ENCODE measurements around the gene UBXN10.

Gene UBXN10

DNA sequence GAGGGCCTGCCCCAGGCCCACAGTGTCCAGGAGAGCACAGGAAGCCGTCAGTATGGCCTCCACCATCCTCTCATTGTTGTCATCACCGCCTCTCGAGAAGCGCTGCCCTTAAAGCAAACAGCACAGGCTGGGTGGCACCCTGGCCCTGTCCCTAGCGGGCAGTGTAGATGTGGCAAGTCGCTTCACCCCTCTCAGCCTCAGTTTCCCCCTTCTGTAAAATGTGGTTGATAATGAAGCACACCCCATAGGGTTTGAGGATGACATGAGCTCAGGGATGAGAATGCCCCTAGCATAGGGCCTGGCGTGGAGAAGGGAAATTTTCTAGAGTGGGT, 33.3 kb upstream of the UBXN10 start:
- no peak for FAIRE-seq

DNA sequence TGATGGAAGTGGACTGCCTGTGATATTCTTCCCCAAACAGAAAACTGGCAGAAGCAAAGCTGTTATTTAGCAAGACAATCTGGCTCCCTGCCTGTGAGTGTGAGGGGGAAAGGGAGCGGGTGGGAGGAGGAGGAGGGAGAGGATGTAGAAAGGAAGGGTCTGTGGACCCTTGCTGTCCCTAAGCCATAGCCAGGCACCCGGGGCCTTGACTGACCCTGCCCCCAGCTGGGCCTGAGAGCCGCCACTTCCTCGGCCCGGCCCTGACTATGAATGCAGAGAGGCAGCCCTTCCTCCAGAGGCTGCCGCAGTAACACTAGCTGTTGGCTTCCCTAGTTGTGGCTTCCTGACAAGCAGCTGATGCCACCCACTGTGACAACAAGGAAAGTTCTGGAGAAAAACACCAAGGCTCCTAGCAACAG, 32.9 kb upstream of the UBXN10 start:
- no peak for FAIRE-seq

DNA sequence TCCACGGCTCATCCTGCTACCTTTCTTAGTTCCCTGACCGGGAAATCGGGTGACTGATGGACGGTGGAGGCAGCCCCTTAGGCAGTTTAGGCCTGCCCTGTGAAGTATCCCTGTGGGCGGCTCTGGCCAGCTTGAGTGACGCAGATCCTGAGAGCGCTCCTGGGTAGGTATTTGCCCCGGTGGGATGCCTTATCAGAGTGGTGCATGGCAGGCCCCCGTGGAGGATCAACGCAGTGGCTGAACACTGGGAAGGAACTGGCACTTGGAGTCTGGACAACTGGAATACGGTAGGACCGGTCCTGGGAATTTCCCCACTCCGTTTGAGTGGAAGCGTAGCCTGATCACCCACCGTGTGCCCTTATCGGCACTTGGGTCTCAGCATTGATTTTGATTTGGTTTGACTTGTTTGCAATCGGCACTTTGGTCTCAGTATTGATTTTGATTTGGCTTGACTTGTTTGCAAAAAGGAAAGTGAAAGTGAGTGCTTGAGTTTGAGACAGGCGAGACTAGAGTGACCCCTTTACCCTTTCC, 31.5 kb upstream of the UBXN10 start:
- no peak for FAIRE-seq

DNA sequence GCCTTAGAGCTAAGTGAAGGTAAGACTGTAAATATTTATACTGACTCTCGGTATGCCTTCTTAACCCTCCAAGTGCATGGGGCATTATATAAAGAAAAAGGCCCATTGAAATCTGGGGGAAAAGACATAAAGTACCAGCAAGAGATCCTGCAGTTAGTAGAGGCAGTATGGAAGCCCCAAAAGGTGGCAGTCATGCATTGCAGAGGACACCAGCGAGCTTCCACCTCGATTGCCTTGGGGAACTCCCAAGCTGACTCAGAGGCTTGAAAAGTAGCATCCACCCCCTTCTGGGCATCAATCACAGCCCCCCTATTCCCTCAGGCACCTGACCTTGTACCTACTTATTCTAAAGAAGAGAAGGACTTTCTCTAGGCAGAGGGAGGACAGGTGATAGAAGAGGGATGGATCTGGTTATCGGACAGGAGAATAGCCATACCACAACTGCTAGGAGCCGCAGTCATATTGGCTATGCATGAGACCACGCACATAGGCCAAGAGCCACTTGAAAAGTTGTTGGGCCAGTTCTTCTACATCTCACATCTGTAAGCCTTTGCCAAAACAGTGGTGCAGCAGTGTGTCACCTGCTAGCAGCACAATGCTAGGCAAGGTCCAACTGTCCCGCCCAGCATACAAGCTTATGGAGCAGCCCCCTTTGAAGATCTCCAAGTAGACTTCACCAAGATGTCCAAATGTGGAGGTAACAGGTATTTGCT, 27.4 kb upstream of the UBXN10 start:
- no peak for FAIRE-seq

DNA sequence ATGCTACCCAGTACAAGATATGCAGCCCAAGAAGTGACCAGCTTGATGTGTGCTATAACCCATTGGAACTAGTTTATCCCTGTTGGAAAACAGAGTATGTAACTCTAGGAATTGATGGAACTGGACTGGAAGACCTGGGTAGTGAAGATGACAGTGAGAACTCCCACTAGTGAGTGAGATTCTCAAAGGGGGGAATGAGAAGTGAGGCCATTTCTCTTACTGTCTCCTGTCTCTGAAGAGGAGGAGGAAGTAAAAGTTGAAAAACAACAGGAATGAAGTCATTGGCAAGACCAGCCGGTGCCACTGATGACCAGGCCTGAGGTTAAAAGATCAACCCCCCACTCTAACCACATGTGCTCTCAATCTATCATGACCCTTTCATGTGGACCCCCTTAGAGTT, 25.9 kb upstream of the UBXN10 start:
- FAIRE-seq: no peak

DNA sequence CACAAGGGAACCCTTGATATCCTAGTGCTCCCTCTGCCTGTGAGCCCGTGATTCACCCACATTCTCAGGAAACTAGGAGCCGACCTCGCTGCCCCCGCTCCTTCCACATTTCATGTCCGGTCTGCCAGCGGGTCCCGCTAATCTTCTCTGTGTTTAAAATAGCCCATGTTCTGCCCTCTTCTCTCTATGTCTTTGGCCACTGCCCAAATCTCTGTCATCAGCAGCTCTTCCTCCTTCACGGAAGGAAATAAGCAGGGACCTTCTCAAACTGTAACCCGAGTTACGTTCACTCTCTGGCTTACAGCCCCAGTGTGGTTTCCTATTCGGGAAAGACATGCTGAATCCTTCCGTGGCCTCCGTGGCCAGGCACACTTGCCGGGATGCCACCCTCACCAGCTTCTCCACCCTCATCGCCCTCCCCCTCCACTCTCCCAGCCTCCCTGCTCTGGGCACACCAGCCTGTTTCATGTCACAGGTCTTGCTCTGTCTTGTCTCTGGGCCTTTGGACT, 21.1 kb upstream of the UBXN10 start:
- FAIRE-seq: no peak

DNA sequence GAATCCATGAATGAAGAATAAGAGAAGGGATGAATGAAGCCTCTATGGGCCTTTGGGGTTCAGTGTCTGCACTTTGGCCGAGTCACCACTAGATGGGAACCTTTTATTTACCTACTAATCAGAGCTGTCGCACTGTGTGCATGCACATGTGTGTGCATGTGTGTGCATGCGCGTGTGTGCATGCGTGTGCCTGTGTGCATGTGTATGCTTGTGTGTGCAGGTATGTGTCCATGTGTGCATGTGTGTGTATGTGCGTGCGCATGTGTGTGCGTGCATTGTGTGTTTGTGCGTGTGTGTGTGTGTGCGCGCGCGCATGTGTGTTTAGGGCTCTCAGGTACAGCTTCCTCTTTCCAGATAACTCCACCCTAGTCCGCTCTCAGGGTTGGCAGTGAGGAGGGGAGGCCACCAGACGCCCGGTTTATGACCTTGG, 20.4 kb upstream of the UBXN10 start:
- FAIRE-seq: no peak

DNA sequence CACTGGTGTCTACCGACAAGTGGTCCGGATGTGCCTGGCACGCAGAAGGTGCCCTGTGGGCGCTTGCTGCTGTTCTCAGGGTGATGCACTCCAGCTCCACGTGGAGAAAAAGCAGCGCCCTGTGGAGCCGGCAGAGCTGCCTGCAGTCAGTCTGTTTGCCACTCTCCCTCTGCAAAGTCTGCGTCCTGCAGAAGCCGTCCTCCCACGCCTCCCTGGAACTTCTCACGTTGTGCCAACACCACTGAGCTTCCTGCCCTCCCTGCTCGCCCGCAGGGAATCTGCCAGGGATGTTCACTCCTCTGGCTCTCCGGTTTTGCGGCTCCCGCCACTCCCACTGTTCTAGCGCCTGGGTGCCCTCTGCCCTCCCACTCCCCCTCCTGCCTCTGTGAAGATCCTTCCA, 19.8 kb upstream of the UBXN10 start:
- FAIRE-seq: no peak

DNA sequence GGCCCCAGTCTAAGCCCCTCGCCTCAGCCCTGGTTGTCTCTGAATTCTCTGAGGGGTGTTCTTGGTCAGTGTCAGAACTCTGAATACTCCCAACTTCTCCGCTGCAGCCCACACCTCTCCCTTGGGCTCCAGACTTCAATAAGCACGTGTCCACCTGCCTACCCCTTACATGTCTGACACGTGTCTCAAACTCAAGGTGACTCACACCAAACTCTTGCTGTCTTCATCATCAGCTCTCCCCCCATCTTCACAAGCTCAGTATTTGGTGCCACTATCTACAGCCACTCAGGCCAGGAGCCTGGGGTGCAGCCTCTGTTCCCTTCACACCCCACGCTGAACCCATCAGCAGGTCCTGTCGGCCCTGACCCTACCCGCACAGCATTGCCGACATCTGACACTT, 18.8 kb upstream of the UBXN10 start:
- no peak for FAIRE-seq

DNA sequence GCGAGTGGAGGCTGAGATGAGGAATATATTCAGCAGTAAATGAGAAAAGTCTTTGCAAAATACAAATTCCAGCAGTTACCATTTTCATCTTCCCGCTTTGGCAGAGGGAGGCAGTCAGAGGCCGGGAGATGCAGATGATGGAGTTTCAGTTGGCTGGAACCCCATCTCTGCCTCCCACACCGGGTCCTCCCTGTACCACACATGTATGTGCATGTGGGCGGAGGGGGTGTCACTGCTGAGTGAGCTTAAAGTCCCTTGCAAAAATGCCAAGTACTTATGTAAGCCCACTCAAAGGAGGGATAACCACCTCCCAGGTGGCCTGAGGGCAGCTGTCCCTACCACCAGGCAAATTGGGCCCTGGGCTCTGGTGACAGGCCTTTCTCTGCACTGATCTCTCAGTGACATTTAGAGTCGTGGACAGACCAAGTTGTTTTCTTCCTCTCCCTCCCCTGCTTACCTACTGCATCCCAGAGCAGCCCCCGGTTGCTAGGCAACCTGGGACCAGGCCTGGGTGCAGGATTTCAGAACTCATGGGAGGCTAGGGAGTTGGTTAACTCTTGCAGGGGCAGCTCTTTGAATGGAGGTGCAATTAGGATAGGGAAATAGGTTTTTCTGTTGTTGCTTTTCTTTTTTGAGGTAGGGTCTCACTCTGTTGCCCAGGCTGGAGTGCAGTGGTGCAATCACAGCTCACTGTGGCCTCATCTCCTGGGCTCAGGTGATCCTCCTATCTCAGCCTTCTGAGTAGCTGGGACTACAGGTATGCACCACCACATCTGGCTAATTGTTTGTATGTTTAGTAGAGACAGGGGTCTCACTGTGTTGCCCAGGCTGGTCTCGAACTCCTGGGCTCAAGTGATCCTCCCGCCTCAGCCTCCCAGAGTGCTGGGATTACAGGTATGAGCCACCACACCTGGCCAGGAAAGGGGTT, 17.1 kb upstream of the UBXN10 start:
- no peak for FAIRE-seq

DNA sequence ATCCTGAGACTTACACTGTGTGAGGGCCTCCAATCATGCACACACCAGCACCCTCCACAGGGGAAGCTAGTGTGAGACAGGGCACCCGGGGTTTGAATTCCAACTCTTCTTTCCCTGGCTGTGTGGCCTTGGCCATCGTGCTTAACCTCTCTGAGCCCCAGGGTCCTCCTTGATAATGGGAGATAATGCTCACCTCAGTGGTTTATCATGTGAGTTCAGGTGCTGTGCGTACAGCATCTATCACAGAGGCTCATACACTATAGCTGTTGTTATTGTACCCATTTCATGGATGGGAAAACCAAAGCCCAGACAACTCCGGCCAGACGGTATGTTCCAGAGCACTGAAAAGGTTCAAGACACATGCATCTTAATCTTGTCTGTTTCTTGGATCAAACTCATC, 16.0 kb upstream of the UBXN10 start:
- FAIRE-seq: no peak

DNA sequence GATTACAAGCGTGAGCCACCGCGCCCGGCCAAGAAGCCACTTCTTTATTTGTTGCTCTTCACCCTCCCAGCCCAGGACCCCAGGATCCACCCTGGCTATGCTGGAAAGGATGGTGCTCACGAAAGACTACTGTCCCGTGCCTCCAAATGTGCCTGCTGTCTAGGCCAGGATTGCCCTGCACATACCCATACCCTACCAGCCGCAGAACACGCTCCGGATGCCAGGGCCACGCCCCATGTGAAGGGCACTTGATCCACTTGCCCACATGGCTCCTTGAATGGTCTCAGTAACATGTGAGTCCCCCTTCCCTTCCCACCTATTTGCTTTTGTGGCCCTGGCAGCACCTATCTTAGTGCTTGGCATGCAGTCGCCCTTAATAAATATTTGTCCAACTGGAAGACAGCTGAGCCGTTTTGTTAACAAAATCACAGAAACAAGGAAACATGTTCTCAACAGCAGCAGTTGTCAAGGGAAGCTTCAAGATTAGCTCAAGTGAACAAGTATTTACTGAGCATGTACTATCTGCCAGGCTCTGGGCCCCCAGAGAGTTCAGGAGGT, 13.8 kb upstream of the UBXN10 start:
- FAIRE-seq: no peak

DNA sequence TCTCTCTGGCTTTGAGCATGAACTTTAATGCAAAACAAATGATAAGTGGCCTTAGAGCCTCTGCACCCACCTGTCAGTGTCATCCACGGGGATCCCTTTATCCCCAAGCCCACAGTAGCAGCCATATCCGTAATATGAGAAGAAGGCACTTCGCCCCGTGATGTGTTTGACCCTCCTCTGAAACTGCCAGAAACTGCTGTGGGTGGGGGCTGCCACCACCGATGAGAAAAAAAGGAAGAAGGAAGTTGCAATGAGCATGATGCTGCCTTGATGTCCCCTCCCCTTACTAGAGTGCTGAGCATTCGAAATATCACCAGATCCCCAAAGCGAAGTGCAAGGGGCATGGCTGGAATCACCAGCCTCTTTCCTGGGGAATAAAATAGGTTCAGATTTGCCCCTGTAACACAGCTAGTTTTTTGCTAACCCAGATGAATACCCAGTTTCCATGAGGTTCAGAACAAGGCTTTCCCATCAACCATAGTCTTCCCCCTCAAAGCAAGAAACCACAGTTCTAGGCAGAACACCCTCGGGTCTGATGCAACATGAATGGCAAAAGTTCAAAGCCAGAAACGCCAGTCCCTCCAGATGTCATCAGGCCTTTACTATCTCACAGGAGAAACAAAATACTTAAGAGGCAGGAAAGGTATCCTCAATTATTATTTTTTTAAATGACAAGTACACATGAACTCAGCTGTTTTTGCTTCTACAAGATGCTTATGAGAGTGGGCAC, 10.8 kb upstream of the UBXN10 start:
- FAIRE-seq: no peak

DNA sequence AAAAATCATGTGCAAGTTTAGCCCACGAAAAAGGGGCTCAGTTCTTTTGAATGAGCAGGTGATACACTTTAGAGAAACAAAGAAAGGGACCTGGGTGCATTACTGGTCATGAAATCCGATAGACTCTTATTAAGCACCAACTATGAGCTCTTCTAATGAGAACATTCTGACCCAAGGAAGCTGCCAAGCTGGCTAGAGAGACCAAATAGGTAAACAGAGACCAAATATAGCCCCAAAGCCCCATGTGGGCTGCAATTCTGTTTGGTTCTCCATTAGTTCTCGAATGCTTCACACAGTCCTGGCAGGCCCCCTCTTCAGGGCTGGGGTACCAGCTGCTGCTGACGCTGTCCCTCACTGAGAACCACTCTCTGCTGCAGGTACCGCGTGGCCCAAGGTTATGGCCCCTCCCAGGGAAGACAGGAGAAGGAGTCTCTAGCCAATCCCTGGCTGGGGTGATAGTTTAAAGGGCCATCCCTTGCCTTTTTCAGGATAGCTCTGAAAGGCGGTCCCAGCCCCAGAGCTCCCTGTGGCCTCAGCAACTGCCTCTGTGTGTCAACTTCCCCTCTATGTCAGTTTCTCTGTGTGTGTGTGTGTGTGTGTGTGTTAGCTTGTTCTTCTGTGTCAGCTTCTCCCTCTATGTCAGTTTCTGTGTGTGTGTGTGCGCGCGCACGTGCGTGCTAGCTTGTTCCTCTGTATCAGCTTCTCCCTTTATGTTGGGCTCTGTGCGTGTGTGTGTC, 7.1 kb upstream of the UBXN10 start:
- no peak for FAIRE-seq

DNA sequence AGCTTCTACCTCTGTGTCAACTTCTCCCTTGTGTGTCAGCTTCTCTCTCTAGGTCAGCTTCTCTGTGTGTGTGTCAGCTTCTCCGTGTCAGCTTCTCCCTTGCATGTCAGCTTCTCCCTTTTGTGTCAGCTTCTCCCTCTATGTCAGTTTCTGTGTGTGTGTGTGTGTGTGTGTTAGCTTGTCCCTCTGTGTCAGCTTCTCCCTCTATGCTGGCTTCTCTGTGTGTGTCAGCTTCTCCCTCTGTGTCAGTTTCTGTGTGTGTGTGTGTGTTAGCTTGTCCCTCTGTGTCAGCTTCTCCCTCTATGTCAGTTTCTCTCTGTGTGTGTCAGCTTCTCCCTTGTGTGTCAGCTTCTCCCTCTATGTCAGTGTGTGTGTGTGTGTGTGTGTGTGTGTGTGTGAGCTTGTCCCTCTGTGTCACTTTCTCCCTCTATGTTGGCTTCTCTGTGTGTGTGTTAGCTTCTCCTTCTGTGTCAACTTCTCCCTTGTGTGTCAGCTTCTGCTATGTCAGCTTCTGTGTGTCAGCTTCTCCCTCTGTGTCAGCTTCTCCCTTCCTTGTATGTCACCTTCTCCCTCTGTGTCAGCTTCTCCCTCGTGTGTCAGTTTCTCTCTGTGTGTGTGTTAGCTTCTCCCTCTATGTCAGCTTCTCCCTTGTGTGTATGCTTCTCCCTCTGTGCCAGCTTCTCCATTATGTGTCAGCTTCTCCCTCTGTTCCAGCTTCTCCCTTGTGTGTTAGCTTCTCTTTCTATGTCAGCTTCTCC, 6.3 kb upstream of the UBXN10 start:
- FAIRE-seq: no peak

DNA sequence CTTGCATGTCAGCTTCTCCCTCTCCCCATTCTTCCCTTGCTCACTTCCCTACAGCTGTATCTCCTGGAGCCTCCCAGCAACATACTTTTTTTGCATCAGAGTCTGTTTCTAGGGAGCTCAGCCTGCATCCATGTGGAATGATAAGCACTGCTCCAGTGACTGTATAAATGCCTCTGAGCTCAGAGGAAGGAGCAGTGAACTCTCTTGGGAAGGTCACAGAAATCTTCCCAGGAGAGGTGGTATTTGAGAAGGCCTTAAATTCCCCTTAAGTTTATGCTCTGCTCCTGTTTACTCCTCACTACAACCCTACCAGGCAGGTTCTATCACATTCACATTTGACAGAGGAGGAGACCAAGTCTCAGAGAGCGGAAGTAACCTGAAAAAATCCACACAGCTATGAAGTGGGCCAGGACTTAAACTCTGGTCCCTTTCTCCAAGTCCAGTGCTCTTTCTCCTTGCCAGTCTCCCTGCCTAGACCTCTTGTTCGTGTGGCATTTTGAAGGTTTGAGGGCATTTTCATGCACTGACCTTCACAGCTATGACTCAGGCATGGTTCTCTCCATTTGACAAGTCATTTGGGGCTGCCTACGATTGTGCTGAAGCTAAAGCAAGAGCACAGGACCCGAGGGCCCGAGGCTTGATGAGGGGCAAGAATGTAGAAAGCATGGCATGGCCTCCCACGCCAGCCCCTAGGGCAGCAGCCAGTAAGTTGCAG, 5.6 kb upstream of the UBXN10 start:
- FAIRE-seq: no peak

DNA sequence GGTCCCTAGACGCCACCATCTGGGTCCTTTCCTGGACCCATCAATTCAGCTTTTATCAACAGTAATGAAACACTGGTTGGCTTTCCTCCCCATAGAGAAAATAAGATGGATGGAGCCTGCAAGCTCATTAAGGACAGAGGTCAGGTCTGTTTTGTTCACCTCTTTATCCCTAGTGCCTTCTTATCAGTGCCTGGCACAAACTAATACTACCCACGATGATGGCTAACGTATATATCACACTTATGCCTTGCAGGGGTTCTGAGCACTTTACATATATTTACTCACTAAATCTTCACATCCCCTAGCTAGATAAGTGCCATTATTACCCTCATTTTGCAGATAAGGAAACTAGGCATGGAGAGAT, 5.1 kb upstream of the UBXN10 start:
- no peak for FAIRE-seq

DNA sequence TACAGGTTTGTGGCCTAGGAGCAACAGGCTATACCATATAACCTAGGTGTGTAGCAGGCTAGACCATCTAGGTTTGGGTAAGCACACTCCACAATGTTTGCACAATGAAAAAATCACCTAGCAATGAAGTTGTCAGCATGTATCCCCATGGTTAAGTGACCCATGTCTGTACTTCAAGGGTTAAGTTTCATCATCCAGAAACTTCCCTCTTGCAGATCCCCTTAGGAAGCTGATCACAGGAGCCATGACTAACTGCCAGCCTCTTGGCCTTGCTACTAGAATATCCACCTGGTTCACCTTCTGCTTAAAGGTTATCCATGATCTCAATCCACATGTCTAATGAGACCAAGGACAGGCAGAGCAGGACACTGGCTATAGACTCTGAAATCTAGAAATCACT, 3.5 kb upstream of the UBXN10 start:
- FAIRE-seq: no peak

DNA sequence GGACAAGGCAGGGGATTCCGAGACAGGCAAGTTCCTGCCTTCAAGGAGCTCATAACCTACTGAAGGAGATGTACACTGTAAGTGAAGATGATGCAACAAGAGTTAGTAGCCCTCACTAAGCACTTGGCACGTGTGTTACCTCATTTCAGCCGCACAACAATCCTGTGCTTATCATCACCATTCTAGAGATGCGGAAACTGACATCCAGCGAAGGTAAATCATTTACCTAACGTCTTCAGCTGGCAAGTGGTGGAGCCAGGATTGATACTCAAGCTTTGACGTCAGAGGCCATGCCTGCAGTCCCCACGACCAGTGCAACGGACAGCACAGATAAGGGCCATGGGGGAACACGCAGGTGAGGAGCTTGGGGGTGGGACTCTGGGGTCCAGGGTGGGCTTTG, 2.9 kb upstream of the UBXN10 start:
- no peak for FAIRE-seq

DNA sequence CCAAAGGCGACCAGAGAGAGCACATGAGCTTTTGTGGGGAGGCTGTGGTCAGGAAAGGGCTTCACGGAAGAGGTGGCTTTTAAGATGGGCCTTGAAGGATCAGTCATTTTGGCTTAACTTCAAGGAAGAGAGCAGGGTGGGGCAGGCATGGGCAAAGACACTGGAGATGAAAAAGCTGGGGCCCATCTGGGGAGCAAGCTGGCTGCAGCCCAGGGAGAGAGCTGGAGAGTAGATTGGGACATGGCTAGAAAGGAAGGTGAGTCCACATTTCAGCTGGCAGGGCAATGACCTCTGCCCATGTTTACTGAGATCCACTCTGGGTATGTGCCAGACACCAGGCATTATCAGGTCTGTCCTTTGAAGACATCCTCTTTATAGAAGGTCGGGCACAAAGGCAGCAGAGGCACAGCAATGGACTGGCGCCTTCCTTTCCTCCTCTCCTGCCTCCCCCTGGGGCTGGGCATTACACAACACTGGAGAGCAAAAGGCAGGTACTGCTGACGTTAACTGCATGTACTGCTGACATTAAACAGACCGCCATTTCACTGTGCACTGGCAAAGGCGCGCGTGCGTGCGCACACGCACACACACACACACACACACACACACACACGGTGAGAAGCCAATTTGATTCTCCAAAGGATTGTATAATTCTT, 2.2 kb upstream of the UBXN10 start:
- no peak for FAIRE-seq
